Islet precursor cell (in vitro differentiated cells): ENCODE results near the gene JAG2.

ENCODE experiments used
- DNase-seq: peaks from one replicate; pipeline ENCODE4 v3.0.0-alpha.2; 2018

Gene JAG2

GRCh38 chr14:105203057-105203531 is 34.5 kb upstream of the JAG2 start:
- peak; percentile 85 for DNase-seq

- no peak for DNase-seq
These were observed 33.4 kb upstream of the JAG2 start for GRCh38 chr14:105201925-105202513.

- DNase-seq, result no peak
These were observed 32.8 kb upstream of the JAG2 start for GRCh38 chr14:105201156-105201924.

- DNase-seq, result no peak
These were observed 32.1 kb upstream of the JAG2 start for GRCh38 chr14:105200641-105201040.

GRCh38 chr14:105200074-105200473 is 31.5 kb upstream of the JAG2 start:
- DNase-seq, result no peak

- DNase-seq, result no peak
These were observed 30.5 kb upstream of the JAG2 start for GRCh38 chr14:105199093-105199492.

- no peak for DNase-seq
These were observed 30.0 kb upstream of the JAG2 start for GRCh38 chr14:105198588-105198987.

DNA sequence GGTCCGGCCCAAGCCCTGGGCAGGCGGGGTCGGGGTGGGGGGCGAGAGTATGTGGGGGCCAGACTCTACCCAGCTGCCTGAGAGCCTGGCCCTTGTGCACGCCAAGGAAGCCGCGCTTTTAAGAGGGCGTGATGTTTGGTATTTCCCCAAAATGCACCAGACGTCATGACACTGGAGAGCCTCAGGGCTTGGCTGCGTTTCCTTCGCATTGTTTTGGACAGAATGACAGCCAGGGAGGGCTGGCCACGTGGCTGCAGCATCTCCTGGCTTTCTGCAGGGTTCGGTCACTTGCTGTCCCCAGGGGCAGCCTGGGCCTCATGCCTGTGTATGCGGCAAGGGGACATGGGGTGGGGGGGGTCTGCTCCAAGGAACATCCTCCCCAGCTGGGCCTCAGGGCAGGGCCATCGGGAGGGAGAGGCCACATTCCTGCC is 28.6 kb upstream of the JAG2 start:
- DNase-seq, result no peak

DNA sequence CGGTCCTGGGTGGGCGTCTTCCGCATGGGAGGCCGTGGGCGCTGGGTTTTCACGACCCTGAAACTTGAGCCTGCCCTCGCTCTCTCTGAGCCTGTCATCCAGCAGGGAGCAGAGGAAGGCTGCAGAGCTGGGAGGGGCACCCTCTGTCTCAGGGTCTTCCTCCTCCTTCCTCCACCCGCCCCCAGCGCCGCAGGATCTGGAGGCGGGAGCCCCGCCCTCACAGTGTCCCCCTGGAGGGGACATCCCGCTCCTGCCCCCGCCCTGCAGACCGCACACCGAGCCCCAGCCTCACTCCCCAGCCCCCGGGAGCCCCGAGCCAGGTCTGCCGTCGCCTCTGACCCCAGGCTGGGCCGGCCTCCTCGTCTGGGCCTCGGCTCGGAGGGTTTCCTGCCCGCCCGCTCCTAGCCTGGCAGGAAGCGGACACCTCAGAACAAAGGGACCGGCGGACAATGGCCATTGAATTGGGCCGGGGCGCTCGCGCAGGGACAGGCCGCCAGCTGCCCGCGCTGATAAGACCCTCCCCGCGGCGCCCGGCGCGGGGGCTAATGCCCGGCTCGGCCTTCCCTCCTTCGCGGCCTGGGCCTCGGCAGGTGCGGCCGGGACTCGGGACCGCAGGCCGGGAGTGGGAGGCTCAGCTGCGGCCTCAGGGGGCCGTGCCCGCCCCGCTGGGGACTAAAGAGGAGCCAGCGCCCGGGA is 27.8 kb upstream of the JAG2 start:
- peak; percentile 79 for DNase-seq

DNA sequence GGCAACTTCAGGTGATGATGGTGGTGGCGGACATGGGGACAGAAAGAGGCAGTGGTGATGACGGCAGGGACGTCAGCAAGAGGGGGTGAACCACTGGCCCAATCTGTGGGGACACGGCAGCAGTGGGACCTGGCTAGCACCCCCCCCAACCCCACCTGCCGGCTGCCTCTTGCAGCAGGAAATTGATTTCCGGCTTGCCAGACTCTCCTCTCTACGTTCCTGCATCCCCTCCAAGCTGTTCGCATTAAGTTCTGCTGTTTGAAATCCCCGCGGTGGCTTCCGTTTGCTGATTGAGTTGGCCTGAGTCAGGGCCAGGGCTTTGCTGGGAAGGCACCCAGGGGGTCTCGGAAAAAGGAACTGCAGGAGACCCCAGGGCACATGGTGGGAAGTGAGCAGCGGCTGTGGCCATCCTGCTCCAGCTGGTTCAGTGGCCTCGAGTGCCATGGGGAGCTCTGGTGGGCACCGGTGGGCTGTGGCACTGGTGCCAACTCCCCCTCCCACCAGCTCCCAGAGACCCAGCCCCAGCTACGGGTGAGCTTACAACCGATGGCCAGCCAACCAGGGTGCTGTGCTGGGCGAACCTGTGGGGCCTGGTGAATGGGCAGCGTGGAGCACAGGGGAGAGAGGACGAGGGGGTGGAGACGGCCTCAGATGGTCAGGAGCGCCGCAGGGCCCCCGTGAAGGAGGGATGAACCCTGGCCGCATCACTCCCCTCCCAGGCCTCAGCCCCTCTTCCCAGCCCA is 27.1 kb upstream of the JAG2 start:
- no peak for DNase-seq

DNA sequence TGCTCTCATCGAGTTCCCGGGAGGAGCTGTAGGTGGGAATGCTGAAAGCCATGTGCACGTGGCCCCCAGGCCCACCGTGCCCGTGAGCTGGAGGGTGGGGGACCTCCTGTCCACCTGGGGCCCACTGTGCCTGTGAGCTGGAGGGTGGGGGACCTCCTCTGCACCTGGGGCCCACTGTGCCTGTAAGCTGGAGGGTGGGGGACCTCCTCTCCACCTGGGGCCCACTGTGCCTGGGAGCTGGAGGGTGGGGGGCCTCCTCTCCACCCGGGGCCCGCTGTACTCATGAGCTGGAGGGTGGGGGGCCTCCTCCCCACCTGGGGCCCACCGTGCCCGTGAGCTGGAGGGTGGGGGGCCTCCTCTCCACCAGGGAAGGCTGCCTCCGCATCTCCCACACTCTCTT is 26.5 kb upstream of the JAG2 start:
- no peak for DNase-seq

GRCh38 chr14:105193916-105194782 is 25.6 kb upstream of the JAG2 start:
- no peak for DNase-seq

DNA sequence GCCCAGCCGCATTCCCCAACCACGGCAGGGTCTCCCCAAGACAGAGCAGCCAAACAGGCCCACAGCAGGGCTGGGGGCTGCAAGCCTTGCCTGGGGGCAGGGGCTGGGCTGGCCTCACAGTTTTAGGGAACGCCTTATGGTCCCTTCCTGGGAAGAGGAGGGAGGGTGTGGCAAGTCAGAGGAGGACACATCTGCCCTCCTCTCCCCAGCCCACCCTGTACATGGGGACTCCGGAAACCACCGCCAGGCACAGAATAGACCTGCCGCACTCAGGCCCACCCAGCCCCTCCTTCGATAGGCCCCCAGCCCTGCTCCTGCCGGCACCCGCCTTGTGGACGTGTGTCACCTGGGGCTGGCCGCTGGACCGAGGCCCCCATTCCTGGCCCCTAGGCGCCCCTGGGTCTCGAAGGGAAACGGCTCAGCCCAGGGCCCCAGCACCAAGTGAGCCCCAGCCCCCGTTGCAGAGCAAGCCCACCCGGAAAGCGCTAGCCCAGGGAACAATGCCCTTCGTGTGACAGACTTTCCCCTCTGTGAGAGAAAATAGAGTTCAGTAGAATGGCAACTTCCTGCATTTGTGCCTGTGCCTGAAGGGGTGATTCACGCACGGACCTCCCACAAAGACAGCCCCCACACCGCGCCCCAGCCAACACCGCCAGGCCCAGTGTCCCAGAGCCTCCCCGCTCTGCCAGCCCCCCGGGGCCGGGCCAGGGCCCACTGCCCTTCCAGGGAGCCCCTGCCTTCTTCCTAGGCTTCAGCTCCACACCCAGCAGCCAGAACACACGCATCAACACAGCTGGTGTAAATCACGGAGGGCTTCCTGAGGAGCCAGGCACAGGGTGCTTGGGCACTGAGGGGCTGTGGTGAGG is 24.5 kb upstream of the JAG2 start:
- DNase-seq, result no peak

GRCh38 chr14:105187935-105188524 is 19.5 kb upstream of the JAG2 start:
- no peak for DNase-seq

DNA sequence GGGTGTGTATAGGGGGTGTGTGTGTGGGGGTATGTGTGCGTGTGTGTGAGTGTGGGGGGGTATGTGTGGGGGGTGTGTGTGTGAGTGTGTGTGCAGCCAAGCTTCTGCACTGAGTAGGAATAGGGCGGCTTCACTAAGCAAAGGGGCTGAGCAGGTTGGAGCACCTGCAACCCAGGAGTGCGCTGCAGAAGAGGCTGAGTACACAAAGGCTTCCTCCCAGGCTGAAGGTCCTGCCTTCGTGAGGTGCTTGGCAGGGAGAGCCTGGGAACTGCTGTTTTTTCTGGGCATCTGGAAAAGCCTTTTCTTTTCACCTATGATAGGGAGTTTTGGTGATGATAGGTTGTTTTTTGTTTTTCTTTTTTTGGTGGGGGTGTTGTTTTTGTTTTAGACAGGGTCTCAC is 18.5 kb upstream of the JAG2 start:
- DNase-seq, result no peak

DNA sequence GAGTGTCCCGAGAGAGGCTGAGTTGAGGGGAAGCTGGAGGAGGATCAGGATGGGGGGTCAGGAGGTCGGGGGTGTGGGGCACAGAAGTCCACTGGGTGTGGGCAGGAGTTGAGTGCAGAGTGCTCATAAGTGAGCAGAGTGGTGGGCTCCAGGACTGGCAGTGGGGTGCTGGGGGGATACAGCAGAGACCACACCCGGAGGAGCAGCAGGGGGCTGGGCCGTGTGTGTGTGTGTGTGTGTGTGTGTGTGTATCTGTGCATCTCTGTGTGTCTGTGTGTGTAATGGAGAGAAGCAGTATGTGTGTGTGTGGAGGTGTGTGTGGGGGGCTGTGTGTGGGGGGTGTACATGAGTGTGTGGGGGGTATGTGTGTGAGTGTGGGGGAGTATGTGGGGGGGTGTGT is 17.4 kb upstream of the JAG2 start:
- no peak for DNase-seq

- DNase-seq, result no peak
These were observed 16.4 kb upstream of the JAG2 start for GRCh38 chr14:105185001-105185400.

DNA sequence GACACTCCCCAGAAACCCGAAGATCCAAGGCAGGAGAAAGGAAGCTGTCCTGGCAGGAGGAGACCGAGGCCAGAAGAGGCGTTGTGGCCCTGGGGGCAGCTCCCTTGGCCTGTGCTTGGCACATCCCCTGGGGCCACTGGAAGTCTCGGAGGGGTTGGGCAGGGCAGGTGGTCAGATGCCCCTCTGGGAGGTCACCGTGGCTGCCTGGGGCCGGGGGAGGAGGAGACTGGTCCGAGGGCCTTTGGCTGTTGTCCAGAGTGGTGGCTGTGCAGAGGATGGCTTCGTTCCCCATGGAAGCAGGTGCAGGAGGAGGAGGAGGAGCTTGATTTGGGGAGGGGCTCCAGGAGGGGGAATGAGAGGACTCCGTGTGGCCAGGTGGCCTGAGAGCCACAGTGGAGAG is 15.9 kb upstream of the JAG2 start:
- DNase-seq, result no peak

DNA sequence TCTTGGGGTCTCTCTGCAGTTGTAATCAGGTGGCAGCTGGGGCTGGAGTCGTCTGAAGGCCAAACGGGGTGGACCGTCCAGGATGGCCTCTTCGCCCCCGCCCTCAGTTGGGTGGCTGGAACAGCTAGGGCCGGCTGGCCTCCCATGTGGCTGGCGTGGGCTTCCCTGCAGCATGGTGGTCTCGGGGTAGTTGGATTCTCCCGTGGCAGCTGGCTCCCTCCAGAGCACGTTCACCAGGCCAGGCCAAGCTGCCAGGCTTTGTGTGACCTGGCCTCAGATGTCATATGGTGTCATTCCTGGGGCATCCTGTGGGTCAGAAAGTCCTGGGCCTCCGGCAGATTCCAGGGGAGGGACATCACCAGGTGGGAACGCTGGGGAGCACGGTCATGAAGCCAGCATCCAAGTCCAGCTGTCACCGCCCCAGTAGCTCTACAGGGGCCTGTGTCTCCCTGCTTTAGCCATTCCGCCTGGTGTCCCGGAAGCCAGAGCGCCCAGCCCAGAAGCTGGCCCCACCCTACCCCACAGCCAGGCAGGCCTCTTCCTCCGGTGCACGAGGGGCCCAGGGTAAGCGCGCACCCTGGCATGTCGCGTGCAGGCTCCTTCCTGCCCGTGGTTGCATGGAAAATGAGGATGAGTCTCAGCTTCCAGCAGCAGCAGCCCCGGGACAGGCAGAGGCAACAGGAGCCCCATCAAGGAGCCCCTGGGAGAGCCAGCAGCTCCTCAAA is 13.9 kb upstream of the JAG2 start:
- no peak for DNase-seq
